Measurements from ENCODE around the gene HIGD1C.

GRCh38 chr12:50991291-50991690 lies 38.9 kb downstream of the HIGD1C start:
- TF ChIP-seq EZH2 (IDR thresholded peaks at IDR 0.05; ENCODE audit: insufficient read depth, poor library complexity, severe bottlenecking) = no peak
- no peak for TF ChIP-seq EZH2phosphoT487 (IDR thresholded peaks at IDR 0.05; ENCODE audit: insufficient read depth, low read depth)

Measured in GM23248 (cell line).